Sciatic nerve (tissue), 2 donors: ENCODE measurements around the gene MMGT1. TPM values are rescaled to one million over a fixed set of nuclear protein-coding genes. Genes with fewer than 3 reads are reported as not detected.

Experiments
- ATAC-seq: fragments of 200-7000 bp; cut with Tn5 transposase; one replicate; pipeline ENCODE4 v1.9.1; 2020; ENCODE audit warnings: mild to moderate bottlenecking, moderate library complexity
- DNase-seq: peaks from one replicate; pipeline ENCODE4 v3.0.0-alpha.2; 2020; ENCODE audit warnings: low spot score
- intact Hi-C: fragments of 100-400 bp; cut with DNase I; formaldehyde crosslinking; loops from one replicate; pipeline ENCODE4 v1.14.2; 2022
- total RNA-seq: library from RNA; stranded (reverse); fragmentation: NEBNext Ultra II Directional; extraction: Animal tissue kit (Norgen Biotek cat#: 25700); gene quantifications from one replicate; pipeline ENCODE4 v1.2.1, GENCODE V29; 2021
- donor health status: DM: no; HTN: no; CAD: no.
- donor health status: DM: no; HTN: no; CAD: no.

The MMGT1 gene
- total RNA-seq = 26.9 TPM

DNA sequence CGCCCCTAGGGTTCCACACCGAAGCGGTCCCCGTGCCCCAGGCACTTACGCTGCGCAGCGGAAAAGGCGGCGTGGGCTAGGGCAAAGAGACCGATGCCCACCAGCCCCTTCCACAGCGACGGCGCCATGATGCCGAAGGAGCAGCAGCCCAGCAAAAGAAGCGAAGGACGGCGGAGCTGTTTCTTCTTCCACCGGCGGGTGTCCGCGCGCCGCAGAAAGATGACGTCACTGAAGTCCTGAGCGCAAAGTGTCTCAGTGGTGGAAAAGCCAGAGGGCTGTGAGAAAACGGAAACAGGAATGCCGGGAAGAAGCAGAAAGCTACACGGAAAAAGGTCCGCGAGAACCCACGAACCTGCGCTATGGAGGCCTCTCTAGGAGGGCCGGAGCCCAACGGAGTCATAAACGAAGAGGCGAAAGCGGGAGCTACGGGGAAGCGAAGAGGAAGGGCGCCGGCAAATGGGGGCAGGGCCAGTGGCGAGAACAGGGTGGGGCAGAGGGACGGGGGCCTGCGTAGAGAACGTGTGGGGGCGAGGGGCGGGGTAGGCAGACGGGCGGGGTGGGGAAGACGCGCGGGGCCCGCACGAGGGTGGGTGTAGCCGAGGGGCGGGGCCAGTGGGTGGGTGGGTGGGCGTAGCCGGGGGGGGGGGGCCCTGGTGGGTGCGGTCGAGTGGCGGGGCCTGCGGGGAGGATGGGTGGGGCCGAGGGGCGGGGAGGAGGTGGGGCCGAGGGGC, at the start of gene MMGT1:
TSS of gene MMGT1 (minus strand) at position 441 of the 731 bp plus-strand sequence. CDS start at position 128, 313 bp downstream.
- DNase-seq (peak; percentile 90), ATAC-seq (peak; percentile 95)
- intact Hi-C loops = no loop called here

DNA sequence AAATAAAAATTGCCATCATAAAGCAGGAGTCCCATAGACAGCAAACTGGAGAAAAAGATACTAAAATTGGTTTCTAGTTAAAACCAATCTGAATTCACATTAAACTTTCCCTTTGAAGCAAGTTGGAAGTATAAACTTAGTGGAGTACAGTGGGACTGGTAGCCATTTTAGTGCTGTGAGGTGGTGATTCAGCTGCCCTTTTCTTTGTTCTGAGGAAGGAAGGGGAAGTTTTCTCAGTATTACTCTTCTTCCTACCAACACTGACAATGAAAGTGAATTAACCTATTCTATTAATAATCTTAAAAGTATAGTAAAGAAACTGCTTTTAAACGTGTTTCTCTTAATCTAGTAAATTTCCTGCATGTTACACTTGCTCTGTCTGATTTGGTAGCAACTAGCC, 48.1 kb upstream of the MMGT1 start:
- intact Hi-C loops = no loop called here
- ATAC-seq = no peak
- no peak for DNase-seq

DNA sequence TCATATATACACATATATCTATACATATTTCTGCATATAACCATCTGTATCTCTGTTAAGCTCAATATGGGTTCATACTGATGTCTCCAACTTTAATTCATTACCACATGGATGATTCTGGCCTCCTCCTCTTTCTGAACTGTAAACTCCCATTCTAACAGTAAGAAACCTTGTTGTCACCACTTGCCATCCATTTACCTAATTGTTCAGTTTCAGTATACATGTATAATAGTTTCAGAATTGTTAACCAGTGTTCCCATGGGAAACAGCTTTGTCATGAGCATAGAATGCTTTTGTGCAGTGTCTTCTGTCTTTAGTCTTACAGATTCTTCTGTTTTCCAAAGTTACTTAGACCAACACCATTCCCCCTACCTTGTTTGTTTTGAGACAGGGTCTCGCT, 47.4 kb upstream of the MMGT1 start:
- DNase-seq = no peak
- ATAC-seq = no peak
- intact Hi-C loops = no loop called here

DNA sequence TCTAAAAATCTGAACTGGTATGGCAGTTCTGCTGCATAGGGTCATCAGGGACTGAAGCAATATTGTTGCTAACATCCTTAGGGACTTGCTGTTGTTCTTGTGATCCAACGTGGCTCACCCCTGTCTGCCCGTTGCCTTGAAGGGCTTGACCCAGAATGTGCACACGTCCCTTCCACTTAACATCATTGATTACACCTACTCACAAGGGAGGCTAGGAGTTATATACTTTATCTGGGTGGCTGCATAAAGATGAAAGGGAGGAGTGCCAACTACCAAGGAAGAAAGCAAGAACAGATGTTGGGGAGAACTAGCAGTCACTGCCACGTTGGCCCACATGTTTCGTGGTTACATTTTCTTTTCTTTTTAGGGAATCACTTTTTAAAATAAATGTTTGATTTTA, 45.4 kb upstream of the MMGT1 start:
- intact Hi-C loops = no loop called here
- ATAC-seq (no peak), DNase-seq (no peak)

DNA sequence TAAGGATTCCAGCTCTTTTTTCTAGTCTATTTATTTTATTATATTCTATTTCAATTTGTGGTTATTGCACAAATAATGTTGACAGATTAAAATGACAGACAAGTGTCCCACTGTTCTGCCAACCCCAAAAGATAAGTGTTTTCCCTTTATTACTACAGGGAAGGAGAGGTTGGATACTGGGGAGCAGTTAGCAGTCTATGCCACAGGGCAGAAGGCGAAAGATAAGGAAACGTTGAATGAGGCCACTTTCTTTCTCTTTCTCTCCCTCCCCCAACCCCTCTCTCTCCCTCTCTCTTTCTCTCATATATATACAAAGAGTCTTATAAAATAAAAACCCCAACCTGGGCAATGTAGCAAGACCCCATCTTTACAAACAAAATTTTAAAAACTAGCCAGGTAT, 43.1 kb upstream of the MMGT1 start:
- DNase-seq = no peak

DNA sequence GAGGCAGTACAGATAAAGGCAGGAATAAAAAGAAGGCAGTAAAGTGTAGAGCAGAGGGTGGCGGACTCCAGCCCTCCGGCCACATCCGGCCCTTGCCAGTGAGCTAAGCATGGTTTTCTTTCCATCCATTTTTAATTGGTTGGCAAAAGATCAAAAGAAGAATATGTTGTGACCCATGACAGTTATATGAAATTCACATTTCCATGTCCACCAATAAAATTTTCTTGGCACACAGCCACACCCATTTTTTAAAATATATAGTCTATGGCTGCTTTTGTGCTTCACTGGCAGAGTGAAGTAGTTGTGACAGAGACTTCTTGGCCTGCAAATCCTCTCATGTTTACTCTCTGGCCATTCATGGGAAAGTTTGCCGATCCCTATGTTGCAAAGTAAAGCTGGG, 41.2 kb upstream of the MMGT1 start:
- no peak for DNase-seq

More for the DNA sequence above, 43.1 kb upstream of the MMGT1 start:
- intact Hi-C loops = no loop called here
- no peak for ATAC-seq

DNA sequence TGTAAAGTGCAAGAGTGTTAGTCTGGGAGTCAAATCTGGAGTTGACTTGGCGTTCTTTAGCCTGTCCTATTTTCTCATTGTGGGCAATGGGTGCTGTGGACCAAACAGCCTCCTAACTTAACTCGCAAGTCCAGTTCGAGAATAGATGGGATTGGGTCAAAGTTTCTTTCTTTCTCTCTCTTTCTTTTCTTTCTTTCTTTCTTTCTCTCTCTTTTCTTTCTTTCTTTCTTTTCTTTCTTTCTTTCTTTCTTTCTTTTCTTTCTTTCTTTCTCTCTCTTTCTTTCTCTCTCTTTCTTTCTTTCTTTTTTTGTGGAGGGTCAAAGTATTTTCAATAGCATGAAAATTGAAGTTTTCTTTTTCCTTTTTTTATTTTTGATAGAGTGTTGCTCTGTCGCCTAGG, 14.5 kb upstream of the MMGT1 start:
- intact Hi-C loops = no loop called here
- ATAC-seq (no peak), DNase-seq (no peak)

More for the DNA sequence above, 41.2 kb upstream of the MMGT1 start:
- intact Hi-C loops = no loop called here
- no peak for ATAC-seq

DNA sequence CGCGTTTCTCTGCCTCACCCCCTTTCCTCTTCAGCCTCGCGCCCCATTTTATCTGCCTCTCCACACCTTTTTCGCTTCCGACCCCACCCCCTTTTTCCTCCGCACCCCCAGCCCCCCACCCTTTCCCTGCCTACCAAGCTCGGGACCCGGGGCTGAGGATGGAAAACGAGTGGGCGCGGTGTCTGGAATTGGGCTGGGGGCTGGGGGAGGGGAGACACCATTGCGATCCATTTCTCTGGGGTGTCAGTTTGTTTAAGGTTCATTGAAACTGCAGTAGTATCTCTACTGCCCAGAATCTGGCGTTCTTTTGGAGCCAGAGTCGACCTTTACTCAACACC, 12.2 kb upstream of the MMGT1 start:
- no peak for DNase-seq
- ATAC-seq = no peak
- intact Hi-C loops = no loop called here

DNA sequence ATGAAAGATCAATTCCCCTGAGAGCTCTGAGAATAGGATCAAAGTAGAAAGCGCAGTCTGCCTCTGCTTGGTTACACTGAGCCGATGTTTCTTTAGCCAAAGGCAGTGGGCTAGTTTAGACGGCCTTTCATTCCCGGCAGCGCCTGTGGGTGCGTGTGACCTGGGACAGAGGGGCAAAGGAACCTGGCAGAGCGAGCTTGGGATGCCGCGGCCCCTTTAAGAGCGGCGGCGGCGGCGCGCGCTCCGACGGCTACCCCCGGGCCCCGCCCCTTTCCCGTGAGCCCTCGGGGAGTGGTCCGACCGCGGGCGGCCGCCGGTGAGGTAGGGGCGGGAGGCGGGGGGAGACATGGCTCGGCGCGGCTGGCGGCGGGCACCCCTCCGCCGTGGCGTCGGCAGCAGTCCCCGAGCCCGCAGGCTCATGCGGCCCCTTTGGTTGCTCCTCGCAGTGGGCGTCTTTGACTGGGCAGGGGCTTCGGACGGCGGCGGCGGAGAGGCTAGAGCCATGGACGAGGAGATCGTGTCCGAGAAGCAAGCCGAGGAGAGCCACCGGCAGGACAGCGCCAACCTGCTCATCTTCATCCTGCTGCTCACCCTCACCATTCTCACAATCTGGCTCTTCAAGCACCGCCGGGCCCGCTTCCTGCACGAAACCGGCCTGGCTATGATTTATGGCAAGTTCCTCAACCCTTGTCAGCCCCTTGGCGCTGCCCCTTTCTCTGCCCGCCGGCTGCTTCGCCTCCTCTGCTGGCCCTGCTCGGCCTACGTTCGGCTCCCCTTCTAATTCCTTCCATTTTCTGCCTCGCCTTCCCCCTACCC, 11.6 kb upstream of the MMGT1 start, which contains the start of gene SLC9A6:
TSS of gene SLC9A6 (plus strand) at position 279 of the 816 bp plus-strand sequence. CDS start at position 503, 224 bp downstream.
- intact Hi-C loops = no loop called here
- peak; percentile 84 for DNase-seq

DNA sequence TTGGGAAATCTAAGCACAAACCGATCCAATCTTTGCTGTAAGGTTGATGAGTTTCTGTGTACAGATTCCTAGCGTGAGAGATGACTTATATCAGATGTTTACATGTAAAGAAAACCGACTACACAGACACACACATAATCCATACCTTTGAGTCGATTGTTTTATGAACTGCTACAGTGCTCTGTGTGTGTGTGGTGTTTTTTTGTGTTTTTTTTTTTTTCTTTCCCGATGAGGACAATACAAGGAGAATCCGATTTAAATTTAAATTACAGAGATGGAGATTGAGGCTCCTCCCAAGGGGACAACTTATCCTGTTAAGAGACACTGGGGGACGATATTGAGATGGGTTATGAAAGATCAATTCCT, 11.0 kb upstream of the MMGT1 start:
- peak; percentile 18 for ATAC-seq
- intact Hi-C loops = no loop called here
- no peak for DNase-seq

More for the DNA sequence above, 11.6 kb upstream of the MMGT1 start, which contains the start of gene SLC9A6:
- peak; percentile 95 for ATAC-seq

DNA sequence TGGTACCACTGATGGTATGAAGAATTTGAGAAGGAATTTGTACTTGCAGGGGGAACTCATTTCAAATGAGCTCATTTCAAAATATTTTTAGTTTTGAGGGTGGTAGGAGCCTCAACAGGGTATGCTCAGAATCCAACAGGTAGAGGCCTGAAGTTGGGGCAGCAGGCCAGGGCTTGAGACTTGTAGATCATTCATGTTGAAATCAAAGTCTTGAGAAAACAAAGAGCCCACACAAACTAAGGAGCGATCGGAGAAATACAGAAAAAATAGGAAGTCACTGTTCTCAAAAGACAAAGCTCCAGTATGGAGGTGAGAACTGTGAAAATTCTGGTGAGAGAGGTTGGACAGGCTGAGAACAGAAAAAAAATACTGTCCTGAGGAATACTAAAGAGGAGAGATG, 10.5 kb upstream of the MMGT1 start:
- intact Hi-C loops = no loop called here
- DNase-seq (no peak), ATAC-seq (peak; percentile 9)

DNA sequence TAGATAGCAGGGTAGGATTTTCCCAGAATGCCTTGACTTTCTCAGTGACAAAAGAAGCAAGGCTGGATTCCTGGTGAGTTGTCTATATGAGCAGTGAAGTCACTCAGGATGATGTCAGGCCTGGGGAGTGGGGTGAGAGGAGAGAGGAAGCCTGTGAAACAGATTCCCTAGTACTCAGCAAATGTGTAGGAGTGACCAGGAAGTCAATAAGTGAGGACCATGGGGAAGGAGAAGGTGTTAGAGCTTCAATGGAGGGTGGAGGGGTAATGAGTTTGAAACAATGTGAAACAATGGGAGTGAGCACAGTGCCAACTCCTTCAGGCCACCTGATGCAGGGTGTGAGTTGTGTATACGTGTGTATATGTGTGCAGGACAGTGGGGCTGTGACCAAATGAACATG, 9.1 kb upstream of the MMGT1 start:
- ATAC-seq = no peak
- intact Hi-C loops = no loop called here
- DNase-seq = no peak

DNA sequence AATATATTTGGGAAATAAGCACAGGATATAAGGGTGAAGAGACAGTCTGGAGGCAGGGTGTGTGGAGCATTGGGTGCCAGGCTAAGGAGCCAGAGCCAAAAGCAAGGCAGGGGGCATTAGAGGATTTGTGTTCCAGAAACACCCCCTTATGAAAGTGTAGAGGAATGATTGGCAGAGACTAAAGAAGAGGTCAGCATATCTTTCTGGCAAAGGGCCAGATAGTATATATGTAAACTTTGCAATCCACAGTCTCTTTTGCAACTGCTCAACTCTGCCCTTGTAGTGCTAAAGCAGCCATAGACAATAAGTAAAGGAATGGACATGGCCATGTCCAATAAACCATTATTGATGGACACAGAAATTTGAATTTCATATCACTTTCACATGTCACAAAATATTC, 7.9 kb upstream of the MMGT1 start:
- intact Hi-C loops = no loop called here
- no peak for DNase-seq
- ATAC-seq = no peak

DNA sequence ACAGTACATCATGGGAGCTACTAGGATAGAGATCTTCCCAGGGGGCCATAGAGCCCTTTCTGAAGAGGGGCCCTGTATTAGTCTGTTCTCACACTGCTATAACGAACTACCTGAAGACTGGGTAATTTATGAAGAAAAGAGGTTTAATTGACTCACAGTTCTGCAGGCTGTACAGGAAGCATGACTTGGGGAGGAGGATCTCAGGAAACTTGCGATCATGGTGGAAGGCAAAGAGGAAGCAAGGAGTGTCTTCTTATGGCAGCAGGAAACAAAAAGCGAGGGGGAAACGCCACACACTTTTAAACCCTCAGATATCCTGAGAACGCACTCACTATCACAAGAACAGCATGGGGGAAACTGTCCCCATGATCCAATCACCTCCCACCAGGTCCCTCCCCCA, 7.2 kb upstream of the MMGT1 start:
- intact Hi-C loops = no loop called here
- DNase-seq (no peak), ATAC-seq (no peak)

DNA sequence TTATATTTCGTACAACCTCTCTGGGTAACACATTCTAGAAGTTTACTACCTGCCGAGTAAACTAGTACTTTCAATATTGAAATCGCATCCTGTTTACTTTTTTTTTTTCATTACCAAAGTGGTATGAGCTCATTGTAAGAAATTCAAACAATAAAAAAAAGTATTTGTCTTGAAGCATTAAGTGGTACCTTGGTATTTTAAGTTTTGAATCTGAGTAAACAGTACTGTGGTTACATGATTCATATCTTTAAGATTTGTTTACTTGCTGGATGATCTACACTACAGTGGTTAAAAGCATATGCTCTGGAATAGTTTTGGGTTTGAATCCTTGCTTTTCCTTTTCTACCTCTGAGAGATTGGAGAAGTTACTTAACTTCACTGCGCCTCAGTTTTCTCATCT, 3.8 kb upstream of the MMGT1 start:
- intact Hi-C loops = no loop called here

DNA sequence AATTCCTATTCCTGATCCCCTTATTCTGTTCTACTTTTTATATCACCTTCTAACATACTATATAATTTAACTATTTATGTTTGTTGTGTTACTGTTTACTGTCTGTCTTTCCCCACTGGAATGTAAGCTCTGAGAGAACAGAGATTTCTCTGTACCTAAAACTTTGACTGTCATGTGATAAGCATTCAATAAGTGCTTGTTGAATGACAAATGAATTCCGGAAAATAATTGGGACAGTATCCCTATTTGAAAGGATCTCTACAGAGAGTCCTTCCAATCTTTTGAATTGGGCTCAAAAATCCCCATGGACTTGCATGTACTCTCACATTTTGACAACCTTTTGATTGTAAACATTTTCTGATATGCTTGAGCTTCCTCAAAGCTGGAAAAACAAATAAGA, 1.6 kb upstream of the MMGT1 start:
- no peak for ATAC-seq
- intact Hi-C loops = no loop called here
- DNase-seq = no peak

More for the DNA sequence above, 3.8 kb upstream of the MMGT1 start:
- no peak for ATAC-seq
- DNase-seq = no peak

DNA sequence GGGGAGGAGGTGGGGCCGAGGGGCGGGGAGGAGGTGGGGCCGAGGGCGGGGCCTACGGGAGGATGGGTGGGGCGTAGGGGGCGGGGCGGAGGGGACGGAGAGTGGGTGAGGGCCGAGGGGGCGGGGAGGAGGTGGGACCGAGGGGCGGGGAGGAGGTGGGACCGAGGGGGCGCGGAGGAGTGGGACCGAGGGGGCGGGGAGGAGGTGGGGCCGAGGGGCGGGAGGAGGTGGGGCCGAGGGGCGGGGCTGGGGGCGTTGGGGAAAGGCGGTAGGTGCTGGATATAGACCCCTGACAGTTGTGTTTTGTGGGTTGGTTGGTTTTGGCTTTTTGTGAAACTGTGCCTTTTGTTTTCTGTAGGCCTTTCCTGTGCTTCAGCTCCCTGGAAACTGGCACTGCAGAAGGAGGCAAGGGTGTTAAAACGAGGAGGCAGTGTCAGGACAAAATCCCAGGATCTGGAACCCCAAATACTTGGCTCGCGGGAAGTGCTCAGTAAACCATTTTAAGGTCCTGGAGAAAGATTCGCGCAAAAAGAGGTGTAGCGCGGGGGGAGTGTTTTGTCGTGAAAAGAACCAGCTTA, 580 bp upstream of the MMGT1 start:
- DNase-seq (peak; percentile 85), ATAC-seq (peak; percentile 83)
- intact Hi-C loops = no loop called here

DNA sequence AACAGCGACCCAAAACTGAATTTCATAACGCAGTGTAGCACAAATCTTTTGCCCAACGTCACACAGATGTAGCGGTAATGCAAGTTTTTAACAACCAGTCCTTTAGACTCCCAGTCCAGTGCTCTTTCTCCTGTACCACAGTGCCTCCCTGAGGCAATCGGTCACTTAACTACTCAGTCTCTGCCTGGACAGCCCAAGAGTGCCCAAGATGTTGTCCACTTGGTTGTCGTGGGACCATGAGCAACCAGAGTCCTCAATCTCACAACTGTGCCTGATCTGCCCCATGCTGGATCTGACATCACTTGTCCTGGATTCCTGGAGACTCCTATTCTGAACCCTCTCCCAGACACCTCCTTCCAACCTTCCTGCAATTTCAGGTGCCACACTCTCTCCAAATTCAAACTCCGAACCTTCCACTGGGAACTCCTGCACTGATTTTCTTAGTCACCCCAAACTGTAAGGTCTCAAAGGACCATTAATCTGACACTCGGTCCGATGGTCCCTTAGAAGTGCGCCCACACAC, 702 bp downstream of the MMGT1 start:
- DNase-seq (no peak), ATAC-seq (peak; percentile 59)
- intact Hi-C loops = no loop called here

DNA sequence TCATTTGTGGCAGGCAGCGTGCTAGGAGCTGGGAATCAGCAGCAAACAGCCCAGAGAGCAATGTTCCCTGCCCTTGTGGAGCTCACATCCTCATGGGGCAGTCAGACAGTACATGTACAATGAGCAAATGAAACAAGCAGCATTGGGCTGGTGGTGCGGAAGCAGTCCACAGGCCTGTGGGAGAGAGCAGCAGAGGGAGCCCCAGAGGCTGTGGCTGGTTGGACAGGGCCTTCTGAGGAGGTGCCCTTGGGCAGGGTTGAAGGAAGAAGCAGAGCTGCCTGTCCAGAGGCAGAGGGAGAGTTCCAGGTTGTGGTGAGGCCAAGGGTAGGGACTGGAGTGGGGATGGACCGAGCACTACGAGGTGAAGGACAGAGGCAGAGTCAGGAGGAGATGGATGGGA, 22.5 kb downstream of the MMGT1 start:
- intact Hi-C loops = no loop called here
- no peak for ATAC-seq
- DNase-seq = no peak

DNA sequence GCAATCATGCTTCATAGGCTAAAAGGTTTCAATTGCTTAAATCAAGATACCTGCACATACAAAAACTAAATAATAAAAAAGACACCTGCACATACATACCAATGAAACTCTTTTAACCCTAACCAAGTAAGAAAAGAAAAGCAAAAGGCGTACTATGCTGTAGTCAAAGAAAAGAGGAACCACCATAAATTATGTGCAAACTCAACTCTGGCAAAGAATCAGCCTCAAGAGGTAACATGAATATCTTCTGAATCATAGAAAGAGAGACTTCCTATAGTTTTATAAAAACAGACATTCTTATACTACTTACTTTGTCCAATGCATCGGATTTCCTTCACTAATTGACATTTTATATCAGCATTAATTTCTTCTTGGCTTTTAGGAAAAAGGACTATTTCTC, 29.3 kb downstream of the MMGT1 start:
- ATAC-seq (no peak), DNase-seq (no peak)
- intact Hi-C loops = no loop called here
